ENCODE results near the gene ACTL7A.

GRCh38 chr9:108897324-108898096 lies 35.4 kb downstream of the ACTL7A start:
- no peak for TF ChIP-seq CTCF (IDR thresholded peaks at IDR 0.05; ENCODE audit: low read depth, low read length)
- TF ChIP-seq MYC (IDR thresholded peaks at IDR 0.05; ENCODE audit: low read depth, low read length), result no peak

All from NB4 (cell line).